VCaP (cell line): Measurements from ENCODE around the gene HESX1.

Source experiments
- H3K27ac ChIP-seq: fragments of 450-650 bp; 2 replicates; pipeline ENCODE4 v1.5.1; 2017
- TF ChIP-seq, protein P1 (sequence below): fragments of 450-650 bp; conservative IDR thresholded peaks from 2 replicates; pipeline ENCODE4 v1.5.1; 2017; ENCODE audit warnings: mild to moderate bottlenecking, moderate library complexity

HESX1 gene

DNA sequence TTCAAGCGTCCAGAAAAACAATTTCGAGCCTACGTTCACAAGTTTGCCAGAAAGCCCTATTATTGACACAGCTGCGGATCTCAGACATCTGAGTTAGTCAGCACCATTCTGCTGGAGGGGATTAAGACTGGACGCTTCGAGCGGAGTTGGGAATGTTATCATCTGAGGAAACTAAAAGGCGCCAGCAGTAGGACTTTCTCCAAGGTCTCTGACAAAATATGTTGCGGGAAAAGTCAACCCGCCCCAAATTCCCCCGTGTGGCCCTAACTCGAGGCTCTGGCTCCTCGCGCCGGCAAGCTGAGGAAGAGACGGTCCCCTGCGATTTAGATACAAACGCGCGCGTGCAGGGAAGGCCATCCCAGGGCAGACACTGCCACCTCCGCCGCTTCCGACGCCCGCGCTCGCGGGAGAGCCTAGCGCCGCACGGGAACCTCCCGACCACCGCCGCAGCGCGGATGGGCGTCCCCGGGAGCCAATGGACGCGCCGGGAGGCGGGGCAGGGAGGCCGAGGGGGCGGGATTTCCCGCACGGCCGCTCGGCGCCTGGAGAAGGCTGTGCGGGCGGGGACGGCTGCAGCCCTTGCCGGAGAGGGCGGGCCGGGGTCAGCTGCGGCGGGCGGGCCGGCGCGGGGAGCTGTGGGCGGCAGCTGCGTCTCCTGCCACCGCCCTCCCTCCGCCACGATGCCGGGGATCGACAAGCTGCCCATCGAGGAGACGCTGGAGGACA, 27.6 kb upstream of the HESX1 start, which contains the start of gene APPL1:
Gene APPL1 (plus strand): TSS at position 526 of the 726 bp plus-strand sequence. CDS start 155 bp downstream, at position 681.
- H3K27ac ChIP-seq = peak within 1 kb of the TSS; percentile 97
- TF ChIP-seq, protein P1, sequence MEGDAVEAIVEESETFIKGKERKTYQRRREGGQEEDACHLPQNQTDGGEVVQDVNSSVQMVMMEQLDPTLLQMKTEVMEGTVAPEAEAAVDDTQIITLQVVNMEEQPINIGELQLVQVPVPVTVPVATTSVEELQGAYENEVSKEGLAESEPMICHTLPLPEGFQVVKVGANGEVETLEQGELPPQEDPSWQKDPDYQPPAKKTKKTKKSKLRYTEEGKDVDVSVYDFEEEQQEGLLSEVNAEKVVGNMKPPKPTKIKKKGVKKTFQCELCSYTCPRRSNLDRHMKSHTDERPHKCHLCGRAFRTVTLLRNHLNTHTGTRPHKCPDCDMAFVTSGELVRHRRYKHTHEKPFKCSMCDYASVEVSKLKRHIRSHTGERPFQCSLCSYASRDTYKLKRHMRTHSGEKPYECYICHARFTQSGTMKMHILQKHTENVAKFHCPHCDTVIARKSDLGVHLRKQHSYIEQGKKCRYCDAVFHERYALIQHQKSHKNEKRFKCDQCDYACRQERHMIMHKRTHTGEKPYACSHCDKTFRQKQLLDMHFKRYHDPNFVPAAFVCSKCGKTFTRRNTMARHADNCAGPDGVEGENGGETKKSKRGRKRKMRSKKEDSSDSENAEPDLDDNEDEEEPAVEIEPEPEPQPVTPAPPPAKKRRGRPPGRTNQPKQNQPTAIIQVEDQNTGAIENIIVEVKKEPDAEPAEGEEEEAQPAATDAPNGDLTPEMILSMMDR = no peak; the same call in 1 of the 2 replicates

DNA sequence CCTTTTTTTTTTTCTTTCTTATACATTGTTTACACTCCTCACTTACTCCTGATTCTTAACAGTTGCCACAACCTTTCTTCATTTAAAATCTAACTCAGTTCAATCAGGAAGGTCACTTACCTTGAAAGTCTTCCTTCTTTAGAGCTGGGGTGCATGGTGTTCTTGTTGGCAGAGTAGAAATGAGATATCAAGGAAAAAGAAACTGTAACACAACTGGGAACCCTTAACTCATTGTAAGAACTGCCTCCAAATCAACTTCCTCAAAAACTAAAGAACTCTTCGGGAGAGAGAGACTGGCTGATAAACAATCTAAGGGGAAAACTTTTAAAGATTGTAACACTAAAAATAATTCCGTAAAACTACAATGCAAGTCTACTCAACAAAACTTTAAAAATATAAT, 26.4 kb upstream of the HESX1 start:
- TF ChIP-seq, protein P1 = no peak
- peak overlapping the region; percentile 97 for H3K27ac ChIP-seq

DNA sequence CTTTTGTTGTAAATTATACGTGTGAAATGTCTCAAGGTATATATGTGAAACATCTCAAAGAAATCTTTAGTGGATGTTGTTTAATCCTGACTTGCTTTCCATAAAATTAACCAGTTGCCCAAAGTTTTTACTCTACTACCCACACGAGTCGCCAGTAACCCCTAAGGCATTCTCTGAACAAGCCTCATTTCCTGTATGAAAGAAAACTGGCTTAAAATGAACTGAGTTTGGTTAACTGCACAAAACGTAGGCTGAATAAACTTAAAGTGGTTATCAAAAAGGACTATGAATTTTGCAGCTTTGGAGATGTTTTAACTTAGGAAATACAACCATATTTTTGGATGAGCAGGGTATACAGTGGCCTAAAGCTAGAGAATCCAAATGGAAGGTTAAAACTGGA, 25.1 kb upstream of the HESX1 start:
- H3K27ac ChIP-seq = no peak overlapping the region
- TF ChIP-seq, protein P1 = no peak

DNA sequence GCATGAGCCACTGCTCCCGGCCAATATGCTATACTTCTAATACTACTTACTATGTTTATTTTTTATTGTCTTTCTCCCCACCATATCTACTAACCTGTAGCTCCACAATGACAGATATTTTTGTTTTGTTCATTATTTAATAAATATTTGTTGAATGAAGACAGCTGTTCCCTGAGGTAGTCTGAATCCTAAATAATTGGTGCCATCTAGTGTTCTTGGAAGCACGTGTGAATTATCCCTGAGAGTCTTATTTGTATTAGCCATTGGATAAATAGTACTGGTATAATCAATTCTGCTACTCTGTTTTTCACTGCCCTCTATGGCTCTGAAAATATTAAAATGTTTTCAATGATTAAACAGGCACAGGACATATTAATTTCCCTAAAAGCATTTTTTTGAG, 22.1 kb upstream of the HESX1 start:
- no peak overlapping the region for H3K27ac ChIP-seq
- TF ChIP-seq, protein P1 = peak; percentile 83

DNA sequence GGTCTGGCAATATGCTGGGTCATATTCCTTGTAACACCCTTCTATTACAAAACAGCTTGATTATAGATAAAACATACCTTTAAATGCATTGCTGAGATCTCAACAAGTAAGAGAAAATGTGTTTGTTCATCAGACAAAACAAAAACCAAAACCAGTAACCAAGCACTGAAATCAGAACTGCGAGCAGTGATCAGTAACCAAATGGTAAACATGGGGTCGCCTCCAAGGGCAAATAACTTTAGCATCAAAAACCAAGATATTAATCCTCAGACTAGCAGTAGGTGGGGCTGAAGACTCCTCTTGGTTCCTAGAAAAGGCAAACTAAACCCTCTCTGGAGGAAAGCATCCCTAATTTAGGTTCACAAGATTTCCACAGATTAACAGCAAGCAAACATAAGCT, 6.6 kb upstream of the HESX1 start:
- TF ChIP-seq, protein P1 = no peak
- no peak overlapping the region for H3K27ac ChIP-seq

DNA sequence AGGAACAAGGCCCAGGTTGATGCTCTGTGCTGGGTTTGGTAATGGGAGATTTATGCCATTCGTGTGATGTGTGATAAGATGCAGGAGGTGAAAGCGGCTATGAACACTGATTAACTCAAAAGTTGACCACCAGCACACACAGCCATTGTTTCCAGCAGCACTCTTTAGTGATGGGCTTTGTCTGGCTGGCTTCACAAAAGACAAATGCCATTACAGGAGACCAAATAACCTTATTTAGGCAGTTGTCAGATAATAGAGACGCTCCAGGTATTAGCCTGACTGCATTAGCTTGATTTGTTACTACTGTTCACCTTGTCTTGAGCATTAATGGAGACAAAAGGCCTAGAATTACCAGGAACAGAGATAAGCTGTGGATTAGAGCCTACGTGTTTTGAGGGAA, 5.1 kb downstream of the HESX1 start:
- TF ChIP-seq, protein P1 = no peak
- no peak overlapping the region for H3K27ac ChIP-seq

DNA sequence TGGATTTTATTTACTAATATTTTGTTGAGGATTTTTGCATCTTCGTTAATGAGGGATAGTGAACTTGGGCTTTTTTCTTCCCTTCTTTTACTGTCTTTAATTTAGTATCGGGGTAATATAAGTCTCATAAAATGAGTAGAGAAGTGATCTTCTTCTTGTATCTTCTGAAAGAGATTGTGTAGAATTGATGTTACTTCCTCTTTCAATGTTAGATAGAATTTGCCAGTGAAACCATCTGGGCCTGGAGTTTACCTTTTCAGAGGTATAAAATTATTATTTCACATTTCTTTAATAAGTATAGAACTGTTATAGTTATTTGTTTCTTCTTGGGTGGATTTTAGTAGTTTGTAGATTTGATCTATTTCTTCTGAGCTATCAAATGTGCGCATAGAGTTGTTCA, 7.8 kb downstream of the HESX1 start:
- H3K27ac ChIP-seq = no peak overlapping the region
- TF ChIP-seq, protein P1 = no peak
